ENCODE results near the gene TBL3. TPM values are rescaled to one million over a fixed set of nuclear protein-coding genes. Genes with fewer than 3 reads are reported as not detected.

Gene TBL3
- total and polyA plus RNA-seq, 9 of the 15 experiments (the other 6 are each of a cell fraction or from before 2014, with no cell fraction given): 0.97 to 117 (median 24.5) TPM

DNA sequence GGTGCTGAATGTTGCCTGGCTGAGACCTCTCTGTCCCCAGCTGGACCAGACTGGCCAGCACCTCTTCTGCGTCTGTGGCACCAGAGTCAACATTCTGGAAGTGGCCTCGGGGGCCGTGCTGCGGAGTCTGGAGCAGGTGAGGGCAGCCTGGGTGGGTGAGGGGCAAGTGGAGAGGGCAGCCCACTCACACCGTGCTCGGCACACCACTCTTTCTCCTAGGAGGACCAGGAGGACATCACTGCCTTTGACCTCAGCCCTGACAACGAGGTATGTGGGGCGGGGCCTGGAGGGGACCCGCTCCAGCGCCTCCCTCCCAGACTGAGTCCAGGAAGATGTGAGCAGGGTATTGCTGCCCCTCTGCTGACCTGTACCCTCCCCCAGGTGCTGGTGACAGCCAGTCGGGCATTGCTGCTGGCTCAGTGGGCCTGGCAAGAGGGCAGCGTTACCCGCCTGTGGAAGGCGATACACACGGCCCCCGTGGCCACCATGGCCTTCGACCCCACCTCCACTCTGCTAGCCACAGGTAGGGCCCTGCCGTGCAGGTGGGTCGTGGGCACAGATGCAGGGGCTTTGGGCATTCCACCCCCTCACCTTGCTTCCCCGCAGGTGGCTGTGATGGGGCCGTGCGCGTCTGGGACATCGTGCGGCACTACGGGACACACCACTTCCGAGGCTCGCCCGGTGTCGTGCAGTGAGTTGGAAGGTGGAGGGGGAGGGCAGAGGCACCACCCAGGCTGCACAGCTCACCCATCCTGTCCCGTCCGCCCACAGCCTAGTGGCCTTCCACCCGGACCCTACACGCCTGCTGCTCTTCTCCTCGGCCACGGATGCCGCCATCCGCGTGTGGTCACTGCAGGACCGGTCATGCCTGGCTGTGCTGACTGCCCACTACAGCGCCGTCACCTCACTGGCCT lies 2.6 kb downstream of the TBL3 start:
- Histone ChIP-seq H3K9me3 (replicated peaks; ENCODE audit: control insufficient read depth, insufficient read depth, low read depth, low read length) (no peaks in the 10 kb centered on the region), H3K9me1 (ENCODE audit: control insufficient read depth, insufficient read depth, low read length) (no peaks in the 10 kb centered on the region), H3K79me2 (ENCODE audit: control insufficient read depth, insufficient read depth, low read length) (peaks cover 38% of the 10 kb centered on the region), H3K4me1 (replicated peaks in 1 of 2; ENCODE audit: control insufficient read depth in 2 of 2, insufficient read depth in 2 of 2, low read length in 2 of 2) (peaks cover 7 to 80% of the 10 kb centered on the region in 2 experiments; a peak in 4 of 5 replicates), H2AFZ (ENCODE audit: low read depth, low read length) (no peak overlapping the region), H3K4me3 (no peak overlapping the region), H3K36me3 (ENCODE audit: control insufficient read depth, insufficient read depth, low read length) (peaks cover 59% of the 10 kb centered on the region; the same call in 2 of the 3 replicates), H3K27me3 (ENCODE audit: control insufficient read depth in 2 of 2, insufficient read depth in 2 of 2, low read length in 2 of 2) (no peaks in the 10 kb centered on the region), H4K20me1 (replicated peaks; ENCODE audit: control insufficient read depth, insufficient read depth, low read length) (no peaks in the 10 kb centered on the region), H3K27ac (ENCODE audit: extremely low read depth, low read depth, low read length) (no peak overlapping the region), H3K9ac (ENCODE audit: insufficient read depth in 1 of 2, low read depth in 2 of 2, low read length in 2 of 2) (peak overlapping the region in 1 of 2 experiments; percentile 56; a peak in 2 of 4 replicates), H3K4me2 (ENCODE audit: insufficient read depth, low read length) (no peak overlapping the region)
- in situ Hi-C loops (cut with MboI): no loop called here
- ChIA-PET CTCF (ENCODE audit: low intra/inter-chr PET ratio) (no interaction called here), POLR2A (interaction anchor here (0.6 to 1.8 kb wide), 5 partner anchors 8 to 113 kb away, joined by 3 to 10 read pairs (median 3); partner anchors contain the start of gene RPS2)
- 96% methylated on average over 37 of the region's 42 CpGs for WGBS (ENCODE audit: insufficient coverage, low coverage, missing lambda C conversion rate)
- no TSS peak for BruUV-seq (replicated peaks)
- DNase-seq (ENCODE audit: extremely low read depth in 1 of 4, low spot score in 3 of 4) (no peak), FAIRE-seq (no peak), ATAC-seq (no peak)
- intact Hi-C loops (cut with micrococcal nuclease): no loop called here
- TF ChIP-seq ZBTB7A (IDR thresholded peaks at IDR 0.05; ENCODE audit: borderline replicate concordance, control insufficient read depth, low read depth, low read length) (no peak), ZFP36 (IDR thresholded peaks at IDR 0.05; ENCODE audit: low read depth, low read length, partially characterized antibody) (no peak), ZNF644 (tag; IDR thresholded peaks at IDR 0.05; ENCODE audit: low read depth) (no peak), CBX5 (IDR thresholded peaks at IDR 0.05; ENCODE audit: borderline replicate concordance, low read depth) (no peak), ZNF12 (CRISPR knock-in tag; IDR thresholded peaks at IDR 0.05) (no peak), YY1 (IDR thresholded peaks at IDR 0.05; ENCODE audit: borderline replicate concordance in 1 of 3, control insufficient read depth in 1 of 3, extremely low read depth in 1 of 3, insufficient read depth in 3 of 3, insufficient read length in 1 of 3, insufficient replicate concordance in 2 of 3, low read depth in 1 of 3, low read length in 2 of 3) (no peak), RFX7 (CRISPR knock-in tag; IDR thresholded peaks at IDR 0.05) (no peak), ZBED1 (IDR thresholded peaks at IDR 0.05) (no peak), BHLHE40 (IDR thresholded peaks at IDR 0.05; ENCODE audit: low read length) (no peak), ZNF239 (CRISPR knock-in tag; IDR thresholded peaks at IDR 0.05) (no peak), SRF (CRISPR knock-in tag; IDR thresholded peaks at IDR 0.05) (no peak)
- TF ChIP-seq, protein P1, sequence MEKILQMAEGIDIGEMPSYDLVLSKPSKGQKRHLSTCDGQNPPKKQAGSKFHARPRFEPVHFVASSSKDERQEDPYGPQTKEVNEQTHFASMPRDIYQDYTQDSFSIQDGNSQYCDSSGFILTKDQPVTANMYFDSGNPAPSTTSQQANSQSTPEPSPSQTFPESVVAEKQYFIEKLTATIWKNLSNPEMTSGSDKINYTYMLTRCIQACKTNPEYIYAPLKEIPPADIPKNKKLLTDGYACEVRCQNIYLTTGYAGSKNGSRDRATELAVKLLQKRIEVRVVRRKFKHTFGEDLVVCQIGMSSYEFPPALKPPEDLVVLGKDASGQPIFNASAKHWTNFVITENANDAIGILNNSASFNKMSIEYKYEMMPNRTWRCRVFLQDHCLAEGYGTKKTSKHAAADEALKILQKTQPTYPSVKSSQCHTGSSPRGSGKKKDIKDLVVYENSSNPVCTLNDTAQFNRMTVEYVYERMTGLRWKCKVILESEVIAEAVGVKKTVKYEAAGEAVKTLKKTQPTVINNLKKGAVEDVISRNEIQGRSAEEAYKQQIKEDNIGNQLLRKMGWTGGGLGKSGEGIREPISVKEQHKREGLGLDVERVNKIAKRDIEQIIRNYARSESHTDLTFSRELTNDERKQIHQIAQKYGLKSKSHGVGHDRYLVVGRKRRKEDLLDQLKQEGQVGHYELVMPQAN (IDR thresholded peaks at IDR 0.05; ENCODE audit: borderline replicate concordance): no peak
- TF ChIP-seq, protein P2, sequence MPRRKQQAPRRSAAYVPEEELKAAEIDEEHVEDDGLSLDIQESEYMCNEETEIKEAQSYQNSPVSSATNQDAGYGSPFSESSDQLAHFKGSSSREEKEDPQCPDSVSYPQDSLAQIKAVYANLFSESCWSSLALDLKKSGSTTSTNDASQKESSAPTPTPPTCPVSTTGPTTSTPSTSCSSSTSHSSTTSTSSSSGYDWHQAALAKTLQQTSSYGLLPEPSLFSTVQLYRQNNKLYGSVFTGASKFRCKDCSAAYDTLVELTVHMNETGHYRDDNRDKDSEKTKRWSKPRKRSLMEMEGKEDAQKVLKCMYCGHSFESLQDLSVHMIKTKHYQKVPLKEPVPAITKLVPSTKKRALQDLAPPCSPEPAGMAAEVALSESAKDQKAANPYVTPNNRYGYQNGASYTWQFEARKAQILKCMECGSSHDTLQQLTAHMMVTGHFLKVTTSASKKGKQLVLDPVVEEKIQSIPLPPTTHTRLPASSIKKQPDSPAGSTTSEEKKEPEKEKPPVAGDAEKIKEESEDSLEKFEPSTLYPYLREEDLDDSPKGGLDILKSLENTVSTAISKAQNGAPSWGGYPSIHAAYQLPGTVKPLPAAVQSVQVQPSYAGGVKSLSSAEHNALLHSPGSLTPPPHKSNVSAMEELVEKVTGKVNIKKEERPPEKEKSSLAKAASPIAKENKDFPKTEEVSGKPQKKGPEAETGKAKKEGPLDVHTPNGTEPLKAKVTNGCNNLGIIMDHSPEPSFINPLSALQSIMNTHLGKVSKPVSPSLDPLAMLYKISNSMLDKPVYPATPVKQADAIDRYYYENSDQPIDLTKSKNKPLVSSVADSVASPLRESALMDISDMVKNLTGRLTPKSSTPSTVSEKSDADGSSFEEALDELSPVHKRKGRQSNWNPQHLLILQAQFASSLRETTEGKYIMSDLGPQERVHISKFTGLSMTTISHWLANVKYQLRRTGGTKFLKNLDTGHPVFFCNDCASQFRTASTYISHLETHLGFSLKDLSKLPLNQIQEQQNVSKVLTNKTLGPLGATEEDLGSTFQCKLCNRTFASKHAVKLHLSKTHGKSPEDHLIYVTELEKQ (CRISPR knock-in tag; IDR thresholded peaks at IDR 0.05): no peak
- TF ChIP-seq, protein P3, sequence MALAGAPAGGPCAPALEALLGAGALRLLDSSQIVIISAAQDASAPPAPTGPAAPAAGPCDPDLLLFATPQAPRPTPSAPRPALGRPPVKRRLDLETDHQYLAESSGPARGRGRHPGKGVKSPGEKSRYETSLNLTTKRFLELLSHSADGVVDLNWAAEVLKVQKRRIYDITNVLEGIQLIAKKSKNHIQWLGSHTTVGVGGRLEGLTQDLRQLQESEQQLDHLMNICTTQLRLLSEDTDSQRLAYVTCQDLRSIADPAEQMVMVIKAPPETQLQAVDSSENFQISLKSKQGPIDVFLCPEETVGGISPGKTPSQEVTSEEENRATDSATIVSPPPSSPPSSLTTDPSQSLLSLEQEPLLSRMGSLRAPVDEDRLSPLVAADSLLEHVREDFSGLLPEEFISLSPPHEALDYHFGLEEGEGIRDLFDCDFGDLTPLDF (CRISPR knock-in tag; IDR thresholded peaks at IDR 0.05): no peak
